Loucy (cell line): Measurements from ENCODE around the gene GHITM.

Experiments
- CTCF ChIP-seq: fragments of 200-600 bp; sonication (generic); conservative IDR thresholded peaks from 2 replicates; pipeline ENCODE4 v1.5.1; 2014; ENCODE audit warnings: mild to moderate bottlenecking, antibody characterized with exemption, low read length
- EZH2phosphoT487 ChIP-seq: fragments of 200-600 bp; IDR thresholded peaks from 2 replicates; pipeline ENCODE4 v1.6.1; 2018; ENCODE audit warnings: antibody characterized with exemption, mild to moderate bottlenecking, moderate library complexity, borderline replicate concordance

DNA sequence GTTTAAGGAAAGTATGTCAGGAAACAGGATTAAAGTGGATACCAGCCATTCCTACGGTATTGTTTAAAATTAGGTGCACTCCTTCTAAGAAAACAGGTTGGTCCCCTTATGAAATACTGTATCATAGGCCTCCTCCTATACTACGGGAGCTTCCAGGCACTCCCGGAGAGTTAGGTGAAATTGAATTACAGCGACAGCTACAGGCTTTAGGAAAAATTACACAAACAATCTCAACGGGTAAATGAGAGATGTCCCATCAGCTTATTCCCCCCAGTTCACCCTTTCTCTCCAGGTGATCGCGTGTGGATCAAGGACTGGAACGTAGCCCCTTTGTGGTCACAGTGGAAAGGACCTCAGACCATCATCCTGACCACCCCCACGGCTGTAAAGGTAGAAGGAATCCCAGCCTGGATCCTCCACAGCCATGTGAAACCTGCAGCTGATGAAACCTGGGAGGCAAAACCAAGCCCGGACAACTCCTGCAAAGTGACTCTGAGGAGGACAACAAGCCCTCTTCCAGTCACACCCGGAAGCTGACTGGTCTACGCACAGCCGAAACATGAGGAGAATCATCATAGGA lies 25.1 kb upstream of the GHITM start:
- TF ChIP-seq CTCF (peak; percentile 30), EZH2phosphoT487 (no peak)
